22Rv1 (cell line): ENCODE results near the gene KIF12.

Experiments used
- H3K27ac ChIP-seq: fragments of 450-650 bp; 2 replicates; pipeline ENCODE4 v1.5.1; 2017
- CTCF ChIP-seq: fragments of 450-650 bp; IDR thresholded peaks from 2 replicates; pipeline ENCODE4 v1.5.1; 2017; ENCODE audit warnings: mild to moderate bottlenecking
- ZFX ChIP-seq: fragments of 450-650 bp; IDR thresholded peaks from 2 replicates; pipeline ENCODE4 v1.6.1; 2017; ENCODE audit warnings: antibody characterized with exemption, borderline replicate concordance

Gene KIF12

GRCh38 chr9:114097613-114098020 is 1.5 kb downstream of the KIF12 start:
- peak overlapping the region; percentile 87 for H3K27ac ChIP-seq
- no peak for TF ChIP-seq CTCF
- no peak for TF ChIP-seq ZFX

GRCh38 chr9:114096866-114097612 is 2.1 kb downstream of the KIF12 start:
- TF ChIP-seq CTCF: no peak
- TF ChIP-seq ZFX: no peak
- peak overlapping the region; percentile 87 for H3K27ac ChIP-seq

GRCh38 chr9:114096041-114096511 is 3.0 kb downstream of the KIF12 start:
- no peak for TF ChIP-seq ZFX
- peak; percentile 9; the same call in 1 of the 2 replicates for TF ChIP-seq CTCF
- peak overlapping the region; percentile 23; the same call in 1 of the 2 replicates for H3K27ac ChIP-seq

- H3K27ac ChIP-seq: 0 out of 2 replicates have a peak overlapping the region, but pooled peaks have one; percentile 23
- TF ChIP-seq ZFX: no peak
- TF ChIP-seq CTCF: no peak
Measured at GRCh38 chr9:114094971-114095370, 4.1 kb downstream of the KIF12 start.

- TF ChIP-seq ZFX (no peak), CTCF (no peak)
- H3K27ac ChIP-seq: no peak overlapping the region
Measured at GRCh38 chr9:114093761-114094505, 5.2 kb downstream of the KIF12 start.

GRCh38 chr9:114093031-114093471 is 6.0 kb downstream of the KIF12 start:
- H3K27ac ChIP-seq: 0 out of 2 replicates have a peak overlapping the region, but pooled peaks have one; percentile 10
- TF ChIP-seq ZFX (no peak), CTCF (no peak)

GRCh38 chr9:114092336-114092735 is 6.8 kb downstream of the KIF12 start:
- 0 out of 2 replicates have a peak overlapping the region, but pooled peaks have one; percentile 10 for H3K27ac ChIP-seq
- TF ChIP-seq CTCF (no peak), ZFX (no peak)
